Psoas muscle (tissue), 8 donors: Measurements from ENCODE around the gene PRKCD. TPM values are rescaled to one million over a fixed set of nuclear protein-coding genes. Genes with fewer than 3 reads are reported as not detected.

Experiments used
- ATAC-seq, 4 donors: fragments of 200-7000 bp; cut with Tn5 transposase; one replicate each; pipeline ENCODE4 v1.9.1; 2020; ENCODE audit warnings: moderate library complexity in 3 of 4, mild to moderate bottlenecking in 2 of 4
- DNase-seq, 2 donors: peaks; one replicate each; pipeline ENCODE4 v3.0.0-alpha.2; 2020
- H3K27ac ChIP-seq: fragments of 200-600 bp; one replicate; pipeline ENCODE4 v1.8.0; 2022
- H3K27me3 ChIP-seq, 3 donors: fragments of 200-600 bp in 1 of 3; one replicate each; pipeline versions ENCODE4 v1.6.1 to v1.8.0; 2013 to 2022; ENCODE audit warnings: low read length in 2 of 3, mild to moderate bottlenecking in 2 of 3, moderate library complexity in 1 of 3; ENCODE audit not compliant: insufficient read depth in 3 of 3
- H3K36me3 ChIP-seq, 2 donors: fragments of 200-600 bp in 1 of 2; one replicate each; pipeline versions ENCODE4 v1.6.1 to v1.8.0; 2013 to 2022; ENCODE audit warnings: low read depth in 1 of 2, mild to moderate bottlenecking in 1 of 2, moderate library complexity in 1 of 2; ENCODE audit not compliant: insufficient read depth in 1 of 2
- H3K4me1 ChIP-seq: fragments of 200-600 bp; one replicate; pipeline ENCODE4 v1.8.0; 2022
- H3K4me3 ChIP-seq: fragments of 200-600 bp; one replicate; pipeline ENCODE4 v1.8.0; 2022; ENCODE audit warnings: mild to moderate bottlenecking
- H3K9me3 ChIP-seq: fragments of 200-600 bp; one replicate; pipeline ENCODE4 v1.8.0; 2022
- WGBS, 3 donors: extraction: QIAGEN DNeasy Blood & Tissue Kit; methylation state at CpG; one replicate each; pipeline versions ENCODE4 v1.1.6 to v1.1.7; 2013; 5-methylcytosine and 5-hydroxymethylcytosine counted together
- intact Hi-C, 2 donors: fragments of 100-400 bp; cut with DNase I; formaldehyde crosslinking; loops; one replicate each; pipeline versions ENCODE4 v1.11.0 to v1.14.2; 2022
- polyA plus RNA-seq, 3 donors: library from polyadenylated mRNA; stranded (reverse); fragments of 200-250 nt; gene quantifications; one replicate each; pipeline ENCODE4 v1.2.3, GENCODE V29; 2013
- total RNA-seq, 4 donors: library from RNA; stranded (reverse); fragmentation: NEBNext Ultra II Directional in 2 of 4; extraction: Animal tissue kit (Norgen Biotek cat#: 25700) in 2 of 4; gene quantifications; one replicate each; pipeline versions ENCODE4 v1.2.1 to v1.2.4, GENCODE V29; 2021 to 2023
- TF ChIP-seq, protein P1 (sequence below): fragments of 200-600 bp; IDR thresholded peaks from one replicate; pipeline ENCODE4 v1.8.0; 2022; ENCODE audit warnings: antibody characterized with exemption
- donor health status: healthy with polysubstance abuse.
- donor health status: DM: no; HTN: no; CAD: no; lungs with moderate emphysema.
- donor health status: Bipolar disorder and iron deficiency.
- donor health status: healthy.
- donor health status: DM: yes; HTN: yes; CAD: no.
- donor health status: DM: no; HTN: no; CAD: no.
- donor health status: DM: no; HTN: no; CAD: no.
- donor health status: DM: yes; HTN: yes; CAD: no.

Gene PRKCD
- total and polyA plus RNA-seq, 7 donors, result 3.2 to 8.4 (median 4.4) TPM

DNA sequence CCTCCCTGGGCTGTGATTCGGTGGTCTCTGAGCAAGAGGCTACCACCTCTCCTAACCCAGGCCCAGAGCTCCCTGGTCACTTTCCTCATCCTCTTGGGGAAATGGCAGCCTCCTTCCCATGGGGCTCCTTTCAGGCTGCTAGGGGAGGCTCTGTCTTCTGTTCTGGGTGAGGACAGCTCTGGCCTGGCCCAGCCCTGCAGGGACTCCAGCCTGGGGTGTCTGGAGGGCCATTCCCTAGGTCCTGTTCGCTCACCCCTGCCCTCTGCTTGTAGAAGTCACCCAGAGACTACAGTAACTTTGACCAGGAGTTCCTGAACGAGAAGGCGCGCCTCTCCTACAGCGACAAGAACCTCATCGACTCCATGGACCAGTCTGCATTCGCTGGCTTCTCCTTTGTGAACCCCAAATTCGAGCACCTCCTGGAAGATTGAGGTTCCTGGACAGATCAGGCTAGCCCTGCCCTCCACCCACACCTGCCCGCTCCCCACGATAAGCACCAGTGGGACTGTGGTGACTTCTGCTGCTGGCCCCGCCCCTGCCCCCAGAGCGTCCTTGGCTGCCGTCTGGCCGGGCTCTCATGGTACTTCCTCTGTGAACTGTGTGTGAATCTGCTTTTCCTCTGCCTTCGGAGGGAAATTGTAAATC is 30.9 kb downstream of the PRKCD start:
- DNase-seq (no peak), ATAC-seq (no peak)
- no peaks in the 10 kb centered on the region for H3K9me3 ChIP-seq
- no peak overlapping the region for H3K4me3 ChIP-seq
- H3K36me3 ChIP-seq, result peaks cover 0 to 20% of the 10 kb centered on the region in 2 donors
- peaks cover 15% of the 10 kb centered on the region for H3K4me1 ChIP-seq
- TF ChIP-seq, protein P1, sequence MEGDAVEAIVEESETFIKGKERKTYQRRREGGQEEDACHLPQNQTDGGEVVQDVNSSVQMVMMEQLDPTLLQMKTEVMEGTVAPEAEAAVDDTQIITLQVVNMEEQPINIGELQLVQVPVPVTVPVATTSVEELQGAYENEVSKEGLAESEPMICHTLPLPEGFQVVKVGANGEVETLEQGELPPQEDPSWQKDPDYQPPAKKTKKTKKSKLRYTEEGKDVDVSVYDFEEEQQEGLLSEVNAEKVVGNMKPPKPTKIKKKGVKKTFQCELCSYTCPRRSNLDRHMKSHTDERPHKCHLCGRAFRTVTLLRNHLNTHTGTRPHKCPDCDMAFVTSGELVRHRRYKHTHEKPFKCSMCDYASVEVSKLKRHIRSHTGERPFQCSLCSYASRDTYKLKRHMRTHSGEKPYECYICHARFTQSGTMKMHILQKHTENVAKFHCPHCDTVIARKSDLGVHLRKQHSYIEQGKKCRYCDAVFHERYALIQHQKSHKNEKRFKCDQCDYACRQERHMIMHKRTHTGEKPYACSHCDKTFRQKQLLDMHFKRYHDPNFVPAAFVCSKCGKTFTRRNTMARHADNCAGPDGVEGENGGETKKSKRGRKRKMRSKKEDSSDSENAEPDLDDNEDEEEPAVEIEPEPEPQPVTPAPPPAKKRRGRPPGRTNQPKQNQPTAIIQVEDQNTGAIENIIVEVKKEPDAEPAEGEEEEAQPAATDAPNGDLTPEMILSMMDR, result no peak
- WGBS, 3 donors, result 87 to 89% (median 88%) methylated on average over 16 of the region's 16 CpGs
- H3K27me3 ChIP-seq, result no peaks in the 10 kb centered on the region
- no peak overlapping the region for H3K27ac ChIP-seq
- intact Hi-C loops, result loop anchor here in 1 of 2 donors (10.0 kb wide), 1 partner anchor 337 kb away; no protein-coding TSS in a partner anchor

DNA sequence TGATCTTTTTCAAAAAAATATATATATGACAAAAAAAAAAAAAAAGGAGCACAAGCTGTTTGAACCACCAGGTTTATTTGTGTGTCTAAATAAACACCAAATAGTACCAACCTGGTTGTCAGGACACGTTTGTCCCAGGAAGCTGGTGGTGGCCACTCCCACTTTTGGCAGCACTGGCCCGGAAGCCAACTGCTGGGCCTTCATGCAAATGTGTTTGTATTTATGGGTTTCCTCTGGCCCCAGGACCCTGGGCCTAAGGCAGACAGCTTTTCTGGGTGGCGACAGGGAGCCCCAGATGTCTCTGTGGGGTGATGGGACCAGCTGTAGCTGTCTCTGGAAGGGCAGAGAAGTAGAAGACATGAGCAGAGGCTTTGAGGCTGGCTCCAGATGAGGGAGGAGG is 31.6 kb downstream of the PRKCD start:
- intact Hi-C loops, result loop anchor here in 1 of 2 donors (10.0 kb wide), 1 partner anchor 338 kb away; no protein-coding TSS in a partner anchor
- no peaks in the 10 kb centered on the region for H3K9me3 ChIP-seq
- H3K27me3 ChIP-seq, result no peaks in the 10 kb centered on the region
- H3K36me3 ChIP-seq, result peaks cover 0 to 20% of the 10 kb centered on the region in 2 donors
- H3K4me1 ChIP-seq, result peaks cover 15% of the 10 kb centered on the region
- H3K27ac ChIP-seq, result no peak overlapping the region
- TF ChIP-seq, protein P1, result no peak
- WGBS, 3 donors, result 52 to 72% (median 63%) methylated on average over 3 of the region's 3 CpGs
- ATAC-seq (no peak), DNase-seq (no peak)
- no peak overlapping the region for H3K4me3 ChIP-seq

DNA sequence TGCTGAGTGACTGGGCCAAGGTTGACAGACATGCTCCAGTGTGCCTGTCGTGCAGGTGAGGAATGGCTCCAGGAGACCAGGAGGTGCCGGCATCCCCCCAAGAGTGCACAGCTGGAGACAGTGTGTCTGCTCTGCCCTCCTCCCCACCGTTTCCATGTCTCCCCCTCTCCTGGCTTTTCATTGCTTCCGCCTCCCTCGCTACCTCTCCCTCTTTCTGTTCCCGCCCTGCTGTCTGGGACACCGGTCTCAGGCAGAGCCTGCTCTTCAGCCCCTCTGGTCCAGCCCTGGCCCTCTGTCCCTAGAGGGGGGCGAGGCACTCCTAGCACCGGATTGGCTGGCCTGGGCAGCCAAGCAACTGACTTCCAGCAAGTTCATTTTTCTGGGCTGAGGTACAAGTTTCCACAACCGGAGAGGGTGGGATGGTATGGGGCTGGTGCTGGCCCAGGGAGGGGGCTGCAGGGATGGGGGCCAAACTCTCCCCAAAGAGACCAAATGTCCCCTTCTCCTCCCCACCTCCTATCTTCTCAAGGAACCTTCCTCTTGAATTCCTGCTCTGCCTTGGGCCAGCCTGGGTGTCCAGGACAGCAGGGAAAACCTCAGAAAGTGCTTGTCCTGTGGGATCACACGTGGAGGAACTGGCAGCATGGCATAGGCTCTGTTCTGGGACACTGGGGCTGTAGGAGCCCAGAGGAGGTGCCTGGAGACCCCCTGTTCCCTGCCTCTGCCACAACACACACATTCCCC is 32.6 kb downstream of the PRKCD start:
- Histone ChIP-seq H3K9me3 (no peaks in the 10 kb centered on the region), H3K4me3 (no peak overlapping the region), H3K36me3 (peaks cover 0 to 20% of the 10 kb centered on the region in 2 donors), H3K4me1 (peaks cover 15% of the 10 kb centered on the region), H3K27me3 (no peaks in the 10 kb centered on the region), H3K27ac (no peak overlapping the region)
- WGBS, 3 donors, result 45 to 52% (median 52%) methylated on average over 10 to 11 of the region's 11 CpGs
- TF ChIP-seq, protein P1, result no peak
- DNase-seq, result no peak
- intact Hi-C loops, result loop anchor here in 1 of 2 donors (2.0 to 10.0 kb wide), 2 partner anchors 57 to 339 kb away; no protein-coding TSS in a partner anchor
- ATAC-seq, result peak in 1 of 4 donors; percentile 18

DNA sequence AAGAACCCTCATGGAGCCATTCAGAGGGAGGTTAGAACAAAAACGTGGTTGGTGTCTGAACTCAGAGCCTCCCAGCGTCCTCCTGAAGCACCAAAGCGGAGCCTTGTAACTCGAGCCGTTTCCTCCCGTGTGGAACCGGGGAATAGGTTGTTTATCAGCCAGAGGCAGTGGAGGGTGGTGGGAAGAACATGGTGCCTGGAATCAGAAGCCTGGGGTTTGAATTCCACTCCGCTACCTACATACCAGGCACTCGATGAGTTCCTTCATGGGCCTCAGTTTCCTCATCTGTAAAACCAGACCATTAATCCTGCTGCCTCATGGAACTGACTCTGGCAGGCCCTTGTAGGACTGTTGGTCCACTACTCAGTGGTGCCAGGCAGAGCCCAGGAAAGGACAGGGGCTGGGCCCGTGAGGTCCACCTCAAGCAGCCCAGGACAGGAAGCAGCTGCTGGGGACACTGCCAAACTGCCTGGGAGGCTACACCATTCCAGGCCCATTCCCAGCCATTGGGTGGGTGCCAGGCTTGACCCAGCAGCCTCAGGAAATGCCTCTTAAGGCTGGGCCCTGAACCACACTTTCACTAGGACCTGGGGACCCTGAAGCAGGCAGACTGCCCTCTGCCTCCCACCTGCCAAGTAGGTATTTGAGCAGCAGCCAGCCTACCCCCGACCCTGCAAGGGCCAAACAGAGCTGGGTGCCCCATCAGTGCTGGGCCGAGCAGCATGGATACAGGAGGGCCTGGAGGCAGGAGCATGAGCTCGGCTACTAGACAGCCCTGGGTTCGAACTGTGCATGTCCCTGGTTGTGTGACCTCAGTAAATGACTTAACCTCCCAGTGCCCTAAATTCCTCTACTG is 33.4 kb downstream of the PRKCD start:
- Histone ChIP-seq H3K27me3 (no peaks in the 10 kb centered on the region), H3K36me3 (peaks cover 0 to 15% of the 10 kb centered on the region in 2 donors), H3K9me3 (no peaks in the 10 kb centered on the region), H3K27ac (no peak overlapping the region), H3K4me3 (no peak overlapping the region), H3K4me1 (peaks cover 15% of the 10 kb centered on the region)
- intact Hi-C loops, result loop anchor here (1.0 to 10.0 kb wide), 4 partner anchors 58 to 340 kb away; partner anchors contain the start of gene RFT1 (in 1 of the 2)
- ATAC-seq (peak; percentile 35 to 68 (median 44)), DNase-seq (peak; percentile 59 to 72)
- TF ChIP-seq, protein P1, result no peak
- WGBS, 3 donors, result 35 to 45% (median 41%) methylated on average over 14 of the region's 14 CpGs
